ENCODE measurements around the gene AIFM3.
A peak's percentile ranks its signal among the peaks of the same experiment; 100 is the strongest.
"Not testable (repeated sequence)": the region's sequence is repeated elsewhere in the genome, so short reads cannot be mapped to it uniquely, and the experiment has no call there.

AIFM3 gene

GRCh38 chr22:20959578-20960461 is 7.2 kb upstream of the AIFM3 start:
- DNase-seq (ENCODE audit: low spot score) = no peak

- DNase-seq (ENCODE audit: low spot score) = no peak
Observed at GRCh38 chr22:20960609-20961008, 6.4 kb upstream of the AIFM3 start.

- no peak for DNase-seq (ENCODE audit: low spot score)
Observed at GRCh38 chr22:20962491-20962945, 4.5 kb upstream of the AIFM3 start.

- DNase-seq (ENCODE audit: low spot score) = no peak
Observed at GRCh38 chr22:20963201-20964052, 3.6 kb upstream of the AIFM3 start.

- no peak for DNase-seq (ENCODE audit: low spot score)
Observed at GRCh38 chr22:20964090-20964798, 2.8 kb upstream of the AIFM3 start.

GRCh38 chr22:20964799-20965103 is 2.3 kb upstream of the AIFM3 start:
- DNase-seq (ENCODE audit: low spot score) = no peak

- DNase-seq (ENCODE audit: low spot score) = no peak
Observed at GRCh38 chr22:20965104-20965887, 1.8 kb upstream of the AIFM3 start.

- DNase-seq (ENCODE audit: low spot score) = no peak
Observed at GRCh38 chr22:20965888-20966855, 883 bp upstream of the AIFM3 start.

GRCh38 chr22:20967697-20968211 is 699 bp downstream of the AIFM3 start:
- DNase-seq (ENCODE audit: low spot score) = no peak

GRCh38 chr22:20968281-20968977 is 1.4 kb downstream of the AIFM3 start:
- DNase-seq (ENCODE audit: low spot score) = no peak

- peak; percentile 87 for DNase-seq (ENCODE audit: low spot score)
Observed at GRCh38 chr22:20970939-20971657, 4.0 kb downstream of the AIFM3 start.

GRCh38 chr22:20972014-20972694 is 5.1 kb downstream of the AIFM3 start:
- not testable (repeated sequence) for DNase-seq (ENCODE audit: low spot score)

- no peak for DNase-seq (ENCODE audit: low spot score)
Observed at GRCh38 chr22:20972933-20973577, 6.0 kb downstream of the AIFM3 start.

- no peak for DNase-seq (ENCODE audit: low spot score)
Observed at GRCh38 chr22:20973634-20974286, 6.7 kb downstream of the AIFM3 start.

GRCh38 chr22:20974336-20974955 is 7.4 kb downstream of the AIFM3 start:
- no peak for DNase-seq (ENCODE audit: low spot score)

- no peak for DNase-seq (ENCODE audit: low spot score)
Observed at GRCh38 chr22:20975541-20976290, 8.7 kb downstream of the AIFM3 start.

All from ecto neural progenitor cell (in vitro differentiated cells).